HepG2 (cell line): ENCODE results near the gene MTUS2. TPM values are rescaled to one million over a fixed set of nuclear protein-coding genes. Genes with fewer than 3 reads are reported as not detected.

Experiments
- GFI1 ChIP-seq: sonication (generic); formaldehyde crosslinking; IDR thresholded peaks from 2 replicates; pipeline ENCODE4 v1.5.0; 2020; ENCODE audit warnings: missing genetic modification reagents, mild to moderate bottlenecking, borderline replicate concordance
- polyA plus RNA-seq, 8 experiments: library from polyadenylated mRNA; depleted of rRNA in 3 of 8; stranded (reverse) in 7 of 8; unstranded in 1 of 8; fragments of >200 nt; fragmentation: Illumina TruSeq in 4 of 8; extraction: Trizol in 4 of 8; gene quantifications; 2 replicates each; pipeline versions ENCODE4 v1.2.1 to v1.2.3, GENCODE V29; 2011 to 2016; ENCODE audit warnings: low read depth in 4 of 8, missing spikeins in 1 of 8, mixed read lengths in 1 of 8; ENCODE audit not compliant: insufficient read depth in 1 of 8
- total RNA-seq, 5 experiments: library from RNA; depleted of rRNA; stranded (reverse); fragments of >200 nt; fragmentation: Illumina TruSeq; extraction: Trizol; gene quantifications; 2 replicates each; pipeline ENCODE4 v1.2.3, GENCODE V29; 2016; ENCODE audit warnings: low read depth in 1 of 5
- TF ChIP-seq, protein P1 (sequence below), 2 experiments: sonication (generic) in 1 of 2; formaldehyde crosslinking in 1 of 2; IDR thresholded peaks; 2 replicates each; pipeline versions ENCODE4 v1.6.1 to v1.9.0; 2014 to 2022; ENCODE audit warnings: antibody characterized with exemption in 1 of 2, borderline replicate concordance in 1 of 2, inconsistent platforms in 1 of 2, low read depth in 1 of 2, missing genetic modification reagents in 1 of 2
- TF ChIP-seq, protein P2 (sequence below): sonication (generic); formaldehyde crosslinking; IDR thresholded peaks from 2 replicates; pipeline ENCODE4 v1.5.1; 2020; ENCODE audit warnings: mild to moderate bottlenecking, missing genetic modification reagents, moderate library complexity
- TF ChIP-seq, protein P3 (sequence below): sonication (generic); formaldehyde crosslinking; IDR thresholded peaks from 2 replicates; pipeline ENCODE4 v1.9.0; 2021; ENCODE audit warnings: missing genetic modification reagents, borderline replicate concordance

MTUS2 gene
- total and polyA plus RNA-seq, 2 of the 13 experiments (the other 11 are each of a cell fraction or from before 2014, with no cell fraction given), result not detected

DNA sequence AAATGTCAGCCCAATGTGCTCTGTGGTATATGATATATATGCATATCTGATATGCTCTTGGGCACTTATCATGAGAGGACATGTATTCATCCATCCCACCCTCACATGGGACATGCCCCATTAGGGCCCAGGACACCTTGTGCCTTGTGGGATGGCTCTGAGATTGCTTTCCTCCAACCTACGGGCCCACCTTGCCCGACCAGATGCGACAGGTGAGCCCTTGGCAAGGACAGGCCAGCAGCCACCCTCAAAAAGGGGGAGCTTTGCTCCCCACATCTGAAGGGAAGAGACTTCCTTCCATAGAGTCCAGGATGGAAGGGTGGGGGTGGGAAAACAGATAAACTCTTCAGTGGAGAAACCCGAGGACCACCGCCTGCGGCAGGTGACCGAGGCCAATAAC, 716.7 kb downstream of the MTUS2 start (continued):
- TF ChIP-seq, protein P1, sequence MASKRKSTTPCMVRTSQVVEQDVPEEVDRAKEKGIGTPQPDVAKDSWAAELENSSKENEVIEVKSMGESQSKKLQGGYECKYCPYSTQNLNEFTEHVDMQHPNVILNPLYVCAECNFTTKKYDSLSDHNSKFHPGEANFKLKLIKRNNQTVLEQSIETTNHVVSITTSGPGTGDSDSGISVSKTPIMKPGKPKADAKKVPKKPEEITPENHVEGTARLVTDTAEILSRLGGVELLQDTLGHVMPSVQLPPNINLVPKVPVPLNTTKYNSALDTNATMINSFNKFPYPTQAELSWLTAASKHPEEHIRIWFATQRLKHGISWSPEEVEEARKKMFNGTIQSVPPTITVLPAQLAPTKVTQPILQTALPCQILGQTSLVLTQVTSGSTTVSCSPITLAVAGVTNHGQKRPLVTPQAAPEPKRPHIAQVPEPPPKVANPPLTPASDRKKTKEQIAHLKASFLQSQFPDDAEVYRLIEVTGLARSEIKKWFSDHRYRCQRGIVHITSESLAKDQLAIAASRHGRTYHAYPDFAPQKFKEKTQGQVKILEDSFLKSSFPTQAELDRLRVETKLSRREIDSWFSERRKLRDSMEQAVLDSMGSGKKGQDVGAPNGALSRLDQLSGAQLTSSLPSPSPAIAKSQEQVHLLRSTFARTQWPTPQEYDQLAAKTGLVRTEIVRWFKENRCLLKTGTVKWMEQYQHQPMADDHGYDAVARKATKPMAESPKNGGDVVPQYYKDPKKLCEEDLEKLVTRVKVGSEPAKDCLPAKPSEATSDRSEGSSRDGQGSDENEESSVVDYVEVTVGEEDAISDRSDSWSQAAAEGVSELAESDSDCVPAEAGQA (IDR thresholded peaks at IDR 0.05; ENCODE audit: low read depth), result no peak
- TF ChIP-seq, protein P1 (CRISPR knock-in tag; IDR thresholded peaks at IDR 0.05; ENCODE audit: borderline replicate concordance), result no peak
- TF ChIP-seq, protein P2, sequence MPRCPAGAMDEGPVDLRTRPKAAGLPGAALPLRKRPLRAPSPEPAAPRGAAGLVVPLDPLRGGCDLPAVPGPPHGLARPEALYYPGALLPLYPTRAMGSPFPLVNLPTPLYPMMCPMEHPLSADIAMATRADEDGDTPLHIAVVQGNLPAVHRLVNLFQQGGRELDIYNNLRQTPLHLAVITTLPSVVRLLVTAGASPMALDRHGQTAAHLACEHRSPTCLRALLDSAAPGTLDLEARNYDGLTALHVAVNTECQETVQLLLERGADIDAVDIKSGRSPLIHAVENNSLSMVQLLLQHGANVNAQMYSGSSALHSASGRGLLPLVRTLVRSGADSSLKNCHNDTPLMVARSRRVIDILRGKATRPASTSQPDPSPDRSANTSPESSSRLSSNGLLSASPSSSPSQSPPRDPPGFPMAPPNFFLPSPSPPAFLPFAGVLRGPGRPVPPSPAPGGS, result no peak
- no peak for TF ChIP-seq GFI1 (CRISPR knock-in tag)
- TF ChIP-seq, protein P3, sequence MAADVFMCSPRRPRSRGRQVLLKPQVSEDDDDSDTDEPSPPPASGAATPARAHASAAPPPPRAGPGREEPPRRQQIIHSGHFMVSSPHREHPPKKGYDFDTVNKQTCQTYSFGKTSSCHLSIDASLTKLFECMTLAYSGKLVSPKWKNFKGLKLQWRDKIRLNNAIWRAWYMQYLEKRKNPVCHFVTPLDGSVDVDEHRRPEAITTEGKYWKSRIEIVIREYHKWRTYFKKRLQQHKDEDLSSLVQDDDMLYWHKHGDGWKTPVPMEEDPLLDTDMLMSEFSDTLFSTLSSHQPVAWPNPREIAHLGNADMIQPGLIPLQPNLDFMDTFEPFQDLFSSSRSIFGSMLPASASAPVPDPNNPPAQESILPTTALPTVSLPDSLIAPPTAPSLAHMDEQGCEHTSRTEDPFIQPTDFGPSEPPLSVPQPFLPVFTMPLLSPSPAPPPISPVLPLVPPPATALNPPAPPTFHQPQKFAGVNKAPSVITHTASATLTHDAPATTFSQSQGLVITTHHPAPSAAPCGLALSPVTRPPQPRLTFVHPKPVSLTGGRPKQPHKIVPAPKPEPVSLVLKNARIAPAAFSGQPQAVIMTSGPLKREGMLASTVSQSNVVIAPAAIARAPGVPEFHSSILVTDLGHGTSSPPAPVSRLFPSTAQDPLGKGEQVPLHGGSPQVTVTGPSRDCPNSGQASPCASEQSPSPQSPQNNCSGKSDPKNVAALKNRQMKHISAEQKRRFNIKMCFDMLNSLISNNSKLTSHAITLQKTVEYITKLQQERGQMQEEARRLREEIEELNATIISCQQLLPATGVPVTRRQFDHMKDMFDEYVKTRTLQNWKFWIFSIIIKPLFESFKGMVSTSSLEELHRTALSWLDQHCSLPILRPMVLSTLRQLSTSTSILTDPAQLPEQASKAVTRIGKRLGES (CRISPR knock-in tag), result no peak
